Measurements from ENCODE around the gene LAMC2. TPM values are rescaled to one million over a fixed set of nuclear protein-coding genes. Genes with fewer than 3 reads are reported as not detected.

Gene LAMC2
- total and polyA plus RNA-seq, 3 donors from 2014 or later = 1.9 to 8.5 (median 3.4) TPM

DNA sequence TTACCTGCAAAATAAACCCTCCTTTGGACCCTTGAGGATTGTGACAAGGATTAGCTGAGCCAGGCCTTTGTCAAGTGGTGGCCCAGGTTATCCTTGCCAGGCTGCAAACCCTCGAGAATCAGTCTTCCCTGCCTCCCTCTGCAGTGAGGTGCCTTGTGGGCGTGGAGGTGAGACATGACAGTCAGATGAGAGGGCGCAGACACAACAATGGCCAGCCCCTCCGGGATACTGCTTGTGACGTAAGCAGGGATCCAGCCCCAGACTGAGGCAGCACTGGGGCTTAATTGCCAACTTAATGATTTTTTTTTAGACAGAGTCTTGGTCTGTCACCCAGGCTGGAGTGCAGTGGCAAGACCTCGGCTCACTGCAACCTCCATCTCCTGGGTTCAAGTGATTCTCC is 104.6 kb downstream of the LAMC2 start:
- intact Hi-C loops (cut with DNase I; ENCODE audit: low total_unique reads) = no loop called here
- no peak for DNase-seq
- H3K27ac ChIP-seq = no peak overlapping the region

DNA sequence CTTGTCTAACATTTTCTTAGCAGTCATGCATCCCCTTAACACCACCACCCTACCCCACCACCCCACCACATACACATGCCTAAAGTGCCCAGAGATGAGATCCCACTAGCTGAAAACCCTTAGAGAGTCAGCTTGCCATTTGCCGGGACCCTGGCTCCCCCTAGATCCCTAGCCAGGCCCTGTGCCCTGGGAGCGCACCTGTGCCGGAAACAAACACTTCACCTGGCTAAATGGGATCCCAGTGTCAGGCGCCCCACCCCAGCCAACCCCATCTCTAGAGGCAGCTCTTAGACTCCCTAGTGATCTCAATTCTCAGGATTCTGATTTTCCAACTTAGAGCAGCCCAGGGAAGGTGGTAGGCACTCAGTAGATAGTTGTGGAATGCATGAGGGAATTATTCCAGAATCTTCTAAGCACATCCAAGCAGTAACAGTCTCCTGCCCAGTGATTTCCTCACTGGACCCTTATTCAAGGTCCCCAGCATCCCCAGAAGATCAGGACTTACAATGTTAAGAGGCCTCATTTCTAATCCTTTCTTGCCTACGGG is 105.2 kb downstream of the LAMC2 start:
- DNase-seq = no peak
- TF ChIP-seq POLR2A (IDR thresholded peaks at IDR 0.05) = no peak
- TF ChIP-seq, protein P1, sequence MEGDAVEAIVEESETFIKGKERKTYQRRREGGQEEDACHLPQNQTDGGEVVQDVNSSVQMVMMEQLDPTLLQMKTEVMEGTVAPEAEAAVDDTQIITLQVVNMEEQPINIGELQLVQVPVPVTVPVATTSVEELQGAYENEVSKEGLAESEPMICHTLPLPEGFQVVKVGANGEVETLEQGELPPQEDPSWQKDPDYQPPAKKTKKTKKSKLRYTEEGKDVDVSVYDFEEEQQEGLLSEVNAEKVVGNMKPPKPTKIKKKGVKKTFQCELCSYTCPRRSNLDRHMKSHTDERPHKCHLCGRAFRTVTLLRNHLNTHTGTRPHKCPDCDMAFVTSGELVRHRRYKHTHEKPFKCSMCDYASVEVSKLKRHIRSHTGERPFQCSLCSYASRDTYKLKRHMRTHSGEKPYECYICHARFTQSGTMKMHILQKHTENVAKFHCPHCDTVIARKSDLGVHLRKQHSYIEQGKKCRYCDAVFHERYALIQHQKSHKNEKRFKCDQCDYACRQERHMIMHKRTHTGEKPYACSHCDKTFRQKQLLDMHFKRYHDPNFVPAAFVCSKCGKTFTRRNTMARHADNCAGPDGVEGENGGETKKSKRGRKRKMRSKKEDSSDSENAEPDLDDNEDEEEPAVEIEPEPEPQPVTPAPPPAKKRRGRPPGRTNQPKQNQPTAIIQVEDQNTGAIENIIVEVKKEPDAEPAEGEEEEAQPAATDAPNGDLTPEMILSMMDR (IDR thresholded peaks at IDR 0.05) = no peak
- Histone ChIP-seq H3K9me3 (no peaks in the 10 kb centered on the region), H3K4me3 (no peak overlapping the region), H3K4me1 (peaks cover 19% of the 10 kb centered on the region), H3K27me3 (no peaks in the 10 kb centered on the region), H3K36me3 (ENCODE audit: low read depth, missing control alignments) (no peaks in the 10 kb centered on the region), H3K27ac (no peak overlapping the region)
- intact Hi-C loops (cut with DNase I; ENCODE audit: low total_unique reads) = no loop called here
- 76 to 83% methylated on average over 4 to 5 of the region's 5 CpGs for WGBS, 2 donors

More for the DNA sequence above, 104.6 kb downstream of the LAMC2 start:
- H3K36me3 ChIP-seq (ENCODE audit: low read depth, missing control alignments) = no peaks in the 10 kb centered on the region
- H3K4me1 ChIP-seq = peaks cover 19% of the 10 kb centered on the region
- TF ChIP-seq, protein P1 (IDR thresholded peaks at IDR 0.05) = no peak
- no peak for TF ChIP-seq POLR2A (IDR thresholded peaks at IDR 0.05)
- H3K9me3 ChIP-seq = no peaks in the 10 kb centered on the region
- H3K4me3 ChIP-seq = no peak overlapping the region
- 95 to 97% methylated on average over 6 of the region's 6 CpGs for WGBS, 2 donors
- no peaks in the 10 kb centered on the region for H3K27me3 ChIP-seq

DNA sequence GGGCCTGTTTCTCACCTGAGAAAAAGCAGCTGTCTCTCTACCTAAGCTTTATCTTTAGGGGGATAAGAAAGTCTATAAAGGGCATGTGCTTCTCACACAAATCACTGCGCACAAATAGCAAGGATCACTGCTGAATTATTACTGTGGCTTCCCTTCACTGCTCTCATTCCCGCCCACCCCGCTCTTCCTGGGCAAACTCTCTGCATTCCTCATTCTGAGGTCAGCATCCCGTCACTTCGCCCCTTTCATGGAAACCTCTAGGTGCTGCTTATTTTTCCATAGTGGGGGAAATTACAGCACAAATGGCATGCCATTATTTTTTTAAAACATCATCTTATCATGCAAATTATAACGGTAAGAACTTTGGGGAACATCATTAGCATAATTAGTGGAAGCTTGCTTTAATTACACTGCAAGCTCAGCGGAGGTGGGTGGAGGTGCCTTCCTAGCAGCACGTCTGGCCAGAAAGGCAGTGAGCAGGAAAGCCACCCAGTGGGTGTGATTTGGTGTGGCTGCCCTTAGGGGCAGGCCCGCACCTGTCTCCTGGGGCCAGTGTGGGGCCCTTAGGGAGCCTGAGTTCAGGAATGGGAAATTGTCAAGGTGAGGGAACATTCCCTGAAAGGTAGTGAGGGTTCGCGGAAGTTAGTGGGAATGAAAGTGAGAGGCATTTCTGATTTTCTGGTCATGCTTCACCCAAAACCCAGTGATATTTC is 105.9 kb downstream of the LAMC2 start:
- DNase-seq = no peak
- intact Hi-C loops (cut with DNase I; ENCODE audit: low total_unique reads) = no loop called here
- Histone ChIP-seq H3K36me3 (ENCODE audit: low read depth, missing control alignments) (no peaks in the 10 kb centered on the region), H3K27me3 (no peaks in the 10 kb centered on the region), H3K4me3 (no peak overlapping the region), H3K9me3 (no peaks in the 10 kb centered on the region), H3K4me1 (peaks cover 12% of the 10 kb centered on the region), H3K27ac (no peak overlapping the region)
- TF ChIP-seq, protein P1 (IDR thresholded peaks at IDR 0.05) = no peak
- TF ChIP-seq POLR2A (IDR thresholded peaks at IDR 0.05) = no peak
- 78 to 79% methylated on average over 11 of the region's 11 CpGs for WGBS, 2 donors

DNA sequence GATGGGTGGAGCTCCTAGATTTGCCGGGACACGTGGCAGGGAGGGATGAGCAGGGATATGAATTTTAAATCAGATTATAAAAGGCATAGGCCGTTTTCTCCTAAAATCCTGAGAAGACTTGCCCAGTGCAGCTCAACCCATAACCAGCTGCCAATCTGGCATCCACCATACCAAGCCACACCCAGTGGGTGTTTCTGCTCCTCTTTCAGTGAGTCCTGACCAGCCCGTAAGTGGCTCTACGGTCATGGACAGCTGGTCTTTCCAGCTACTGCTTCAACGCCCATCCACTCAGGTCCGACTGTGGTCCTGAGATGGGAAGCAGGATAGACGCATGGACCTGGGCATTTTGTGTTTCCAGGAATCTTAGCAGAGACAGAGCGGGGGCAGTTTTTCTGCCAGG is 107.2 kb downstream of the LAMC2 start:
- no peak overlapping the region for H3K4me3 ChIP-seq
- no peak overlapping the region for H3K27ac ChIP-seq
- TF ChIP-seq, protein P1 (IDR thresholded peaks at IDR 0.05) = no peak
- TF ChIP-seq POLR2A (IDR thresholded peaks at IDR 0.05) = no peak
- no peaks in the 10 kb centered on the region for H3K27me3 ChIP-seq
- WGBS, 2 donors = 95% methylated on average over 9 of the region's 9 CpGs
- DNase-seq = no peak
- intact Hi-C loops (cut with DNase I; ENCODE audit: low total_unique reads) = no loop called here
- H3K4me1 ChIP-seq = no peaks in the 10 kb centered on the region
- H3K36me3 ChIP-seq (ENCODE audit: low read depth, missing control alignments) = no peaks in the 10 kb centered on the region
- H3K9me3 ChIP-seq = no peaks in the 10 kb centered on the region

DNA sequence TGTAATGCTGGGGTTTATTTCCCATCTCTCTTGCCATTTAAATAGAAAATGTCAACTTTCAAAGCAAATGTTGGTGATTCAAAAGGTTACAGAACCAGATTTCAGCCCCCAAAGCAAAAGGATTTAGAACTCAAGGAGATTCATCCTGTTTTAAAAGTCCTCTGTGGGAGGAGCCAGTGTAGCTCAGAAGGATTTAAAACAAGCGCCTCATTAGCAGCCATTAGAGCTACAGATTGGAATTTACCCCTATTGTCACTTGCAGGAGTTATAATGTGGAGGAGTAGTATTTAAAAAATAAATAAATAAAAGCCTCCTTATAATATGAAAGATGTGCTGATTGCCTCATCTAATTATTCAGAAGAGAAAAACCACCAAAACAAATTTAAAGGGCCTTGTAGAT is 107.8 kb downstream of the LAMC2 start:
- Histone ChIP-seq H3K36me3 (ENCODE audit: low read depth, missing control alignments) (no peaks in the 10 kb centered on the region), H3K27me3 (no peaks in the 10 kb centered on the region), H3K4me1 (no peaks in the 10 kb centered on the region), H3K9me3 (no peaks in the 10 kb centered on the region), H3K27ac (no peak overlapping the region), H3K4me3 (no peak overlapping the region)
- no peak for DNase-seq
- intact Hi-C loops (cut with DNase I; ENCODE audit: low total_unique reads) = no loop called here
- TF ChIP-seq POLR2A (IDR thresholded peaks at IDR 0.05) = no peak
- TF ChIP-seq, protein P1 (IDR thresholded peaks at IDR 0.05) = no peak
- 90 to 96% methylated on average over 1 of the region's 1 CpG for WGBS, 2 donors

All from testis (tissue), 3 donors.